Activated effector memory CD4-positive, alpha-beta T cell treated with anti-CD3 and anti-CD28 coated beads, Interleukin-2, amount 50 U/mL, for 16 hours (primary cell): ENCODE results near the gene ATP10A.
A peak's percentile ranks its signal among the peaks of the same experiment; 100 is the strongest.
"Not testable (repeated sequence)": the region's sequence is repeated elsewhere in the genome, so short reads cannot be mapped to it uniquely, and the experiment has no call there.

ENCODE experiments used
- DNase-seq: peaks from one replicate; pipeline ENCODE4 v3.0.0-alpha.2; 2020

Gene ATP10A

DNA sequence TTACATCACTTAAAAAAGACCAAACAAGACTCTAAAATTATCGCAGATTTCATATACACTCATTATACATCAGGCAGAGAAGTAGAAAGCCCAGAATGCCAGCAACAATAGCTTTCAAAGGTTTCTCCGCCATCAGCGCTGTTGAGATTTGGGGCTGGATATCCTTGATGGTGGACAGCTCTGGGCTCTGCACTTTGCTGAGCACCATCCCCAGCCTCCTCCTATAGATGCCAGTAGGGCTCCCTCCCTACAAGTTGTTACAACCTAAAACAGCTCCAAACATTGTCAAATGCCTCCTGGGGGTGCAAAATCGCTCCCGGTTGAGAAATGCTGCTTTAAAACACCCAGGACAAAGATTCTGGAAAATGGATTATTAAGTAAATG is 73.5 kb downstream of the ATP10A start:
- peak; percentile 31 for DNase-seq

GRCh38 chr15:25789211-25789610 is 73.9 kb downstream of the ATP10A start:
- DNase-seq, result no peak

DNA sequence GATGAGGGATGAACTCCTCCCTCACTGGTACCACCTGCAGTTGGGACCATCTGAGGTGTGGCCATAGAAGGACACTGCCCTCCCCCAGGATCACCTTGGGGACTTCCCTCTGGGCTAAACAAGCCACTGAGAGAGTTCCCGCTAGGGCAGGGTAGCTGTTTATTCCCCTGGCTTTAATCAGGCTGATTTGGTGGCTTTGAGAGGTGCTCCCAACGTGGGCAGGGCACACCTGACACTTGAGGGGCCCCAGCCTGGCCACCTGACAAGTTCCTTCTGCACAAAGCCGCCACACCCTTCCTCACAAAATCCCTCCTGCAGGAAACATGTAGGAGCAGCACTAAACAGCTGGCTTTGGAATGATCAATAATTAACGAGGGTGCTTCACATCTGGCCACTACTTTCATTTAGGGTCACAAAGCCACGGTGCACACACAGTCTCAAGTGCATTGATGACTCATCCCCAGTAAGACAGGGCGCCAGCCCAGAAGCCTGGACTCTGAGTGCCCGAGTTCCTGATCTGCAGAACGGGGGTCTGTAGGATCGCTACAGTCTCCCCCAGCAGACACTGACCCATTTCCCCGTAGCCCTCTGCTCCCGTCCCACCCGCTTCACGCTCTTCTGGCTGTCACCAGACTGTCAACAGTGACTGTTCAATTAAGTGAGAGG is 75.1 kb downstream of the ATP10A start:
- DNase-seq, result no peak

DNA sequence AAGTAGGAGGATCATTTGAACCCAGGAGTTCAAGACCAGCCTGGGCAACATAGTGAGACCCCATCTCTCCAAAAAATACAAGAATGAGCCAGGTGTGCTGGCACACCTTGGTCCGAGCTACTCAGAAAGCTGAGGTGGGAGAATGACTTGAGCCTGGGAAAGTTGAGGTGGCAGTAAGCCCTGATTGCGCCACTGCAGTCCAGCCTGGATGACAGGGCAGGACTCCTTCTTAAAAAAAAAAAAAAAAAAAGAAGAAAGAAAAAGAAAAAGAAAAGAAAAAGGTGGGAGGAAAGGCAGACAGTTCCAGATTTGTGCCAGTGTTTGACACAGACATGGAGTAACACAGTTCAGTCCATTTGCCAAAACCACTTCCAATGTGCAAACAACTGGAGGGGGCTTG is 75.7 kb downstream of the ATP10A start:
- no peak for DNase-seq

GRCh38 chr15:25786040-25786439 is 77.1 kb downstream of the ATP10A start:
- no peak for DNase-seq

DNA sequence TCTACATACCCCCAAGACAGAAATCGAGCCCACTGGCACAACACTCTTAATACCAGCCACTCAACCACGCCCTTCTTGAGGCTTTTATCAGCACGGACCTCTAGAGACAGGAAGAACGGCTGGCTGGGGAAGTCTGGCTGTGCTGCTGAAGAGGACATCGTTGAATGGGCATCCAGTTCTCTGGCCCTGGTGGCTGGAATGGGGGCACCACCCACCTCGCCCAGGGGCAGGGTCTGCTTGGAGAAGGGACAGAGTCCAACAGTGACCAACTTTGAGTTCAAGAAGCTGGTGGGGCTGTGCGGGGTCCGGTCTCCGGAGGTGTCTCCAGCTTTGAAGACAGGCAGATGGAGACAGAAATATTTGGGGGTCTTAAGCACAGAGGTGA is 77.5 kb downstream of the ATP10A start:
- no peak for DNase-seq

DNA sequence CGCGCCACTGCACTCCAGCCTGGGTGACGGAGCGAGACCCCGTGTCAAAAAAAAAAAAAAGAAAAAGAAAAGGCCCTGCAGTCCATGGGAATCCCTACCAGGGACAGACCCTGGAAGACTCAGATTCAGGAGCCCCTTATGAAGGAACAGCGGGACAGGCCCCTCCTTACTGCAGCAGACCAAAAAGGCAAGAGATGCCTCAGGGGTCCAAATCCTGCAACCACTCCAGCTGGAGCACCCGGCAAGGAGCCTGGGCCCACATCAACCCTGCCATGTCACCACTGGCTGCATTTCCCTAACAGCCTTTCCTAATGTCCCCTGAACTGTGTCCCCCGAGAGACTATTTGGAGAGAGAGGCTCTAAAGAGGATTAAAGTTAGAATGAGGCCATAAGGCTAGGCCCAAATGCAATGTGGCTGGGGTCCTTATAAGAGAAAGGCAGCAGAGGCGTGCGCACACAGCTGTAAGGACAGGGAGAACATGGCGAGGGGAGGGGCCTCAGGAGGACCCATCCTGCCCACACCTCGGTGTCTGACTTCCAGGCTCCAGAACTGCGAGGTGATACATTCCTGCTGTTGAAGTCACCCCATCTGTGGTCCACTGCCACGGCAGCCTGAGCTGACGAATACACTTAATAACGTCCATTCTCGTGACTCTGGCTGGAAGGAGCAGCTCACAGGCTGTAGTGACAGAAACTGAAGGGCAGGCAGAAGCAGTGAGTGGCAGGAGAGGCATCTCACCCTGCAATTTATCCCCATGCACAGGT is 78.1 kb downstream of the ATP10A start:
- DNase-seq, result peak; percentile 38

DNA sequence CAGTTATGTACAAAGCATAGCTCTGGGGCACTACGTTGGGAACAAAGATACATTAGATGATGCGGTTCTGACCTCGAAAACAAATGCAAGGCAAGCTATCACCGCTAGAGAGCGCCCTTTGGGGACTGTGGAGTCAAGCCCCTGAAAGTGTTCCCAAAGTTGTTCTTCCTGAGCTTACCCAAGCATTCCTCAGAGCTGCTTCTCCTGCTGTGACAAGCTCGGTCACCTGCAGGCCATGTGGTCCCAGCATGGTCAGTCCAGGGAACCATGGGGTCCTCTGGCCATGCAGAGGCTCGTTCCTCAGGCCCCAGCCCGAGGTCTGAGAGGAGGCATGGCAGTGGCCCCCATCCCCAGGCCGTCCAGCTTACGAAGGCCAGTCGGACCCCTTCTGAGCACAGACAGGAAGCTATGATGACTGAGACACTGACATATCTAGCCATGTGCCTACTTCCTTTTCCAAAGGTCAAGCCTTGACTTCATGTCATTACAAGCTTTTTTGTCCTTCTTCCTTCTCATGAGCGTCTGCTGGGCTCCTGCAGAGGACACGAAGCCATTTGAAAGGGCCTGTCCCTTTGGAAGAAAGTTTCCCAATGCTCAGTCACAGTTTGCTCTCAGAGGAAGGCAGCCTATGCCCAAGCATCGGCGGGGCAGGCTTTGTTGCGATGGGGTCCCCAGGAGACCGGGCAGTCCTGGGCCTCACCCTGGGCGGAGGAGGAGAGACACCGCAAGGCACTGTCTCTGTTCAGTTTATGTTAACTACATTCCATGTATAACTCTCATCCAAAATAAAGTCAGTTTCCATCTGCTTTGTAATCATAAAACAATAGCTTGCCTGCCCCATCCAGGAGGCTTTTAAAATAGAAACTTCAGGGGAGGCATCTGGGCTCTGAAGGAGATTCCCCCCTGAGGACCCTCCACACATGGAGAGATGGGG is 79.3 kb downstream of the ATP10A start:
- peak; percentile 72 for DNase-seq

DNA sequence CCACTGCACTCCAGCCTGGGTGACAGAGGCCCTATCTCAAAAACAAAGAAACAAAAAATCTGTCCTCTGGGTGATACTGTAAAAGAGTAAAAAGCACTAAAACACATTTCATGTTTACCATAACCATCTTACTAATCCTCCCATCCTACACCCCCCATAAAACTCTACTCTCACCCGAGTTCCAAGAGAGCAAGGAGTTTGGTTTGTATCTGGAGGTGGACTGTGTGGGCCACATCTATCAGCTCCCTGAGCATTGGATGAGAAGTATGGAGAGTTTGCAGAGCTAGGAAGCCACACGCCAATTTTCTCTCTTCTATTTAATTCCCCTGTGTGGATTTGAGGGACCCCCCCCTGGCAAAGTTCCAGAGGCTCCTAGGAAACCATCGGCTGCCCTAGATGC is 80.0 kb downstream of the ATP10A start:
- no peak for DNase-seq

- DNase-seq, result peak; percentile 56
Measured at GRCh38 chr15:25780479-25781255, 82.5 kb downstream of the ATP10A start.

DNA sequence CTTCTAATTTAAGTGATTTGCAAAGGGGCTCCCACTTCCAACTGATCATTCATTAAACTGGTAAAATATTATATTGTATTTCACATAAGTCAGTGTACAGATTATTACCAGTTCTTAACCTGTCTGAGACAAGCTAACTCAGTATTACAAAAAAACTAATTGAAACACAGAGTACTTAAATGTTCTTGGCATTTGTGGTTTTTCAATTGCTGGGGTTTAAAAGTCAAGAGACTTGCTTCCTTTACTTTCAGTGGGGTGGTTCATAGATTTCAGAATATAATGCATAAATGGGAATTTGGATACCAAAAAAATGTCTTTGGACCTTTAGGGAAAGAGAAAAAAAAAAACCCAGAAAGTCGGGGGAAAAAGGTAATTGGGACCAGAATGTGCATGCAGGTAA is 85.0 kb downstream of the ATP10A start:
- no peak for DNase-seq

DNA sequence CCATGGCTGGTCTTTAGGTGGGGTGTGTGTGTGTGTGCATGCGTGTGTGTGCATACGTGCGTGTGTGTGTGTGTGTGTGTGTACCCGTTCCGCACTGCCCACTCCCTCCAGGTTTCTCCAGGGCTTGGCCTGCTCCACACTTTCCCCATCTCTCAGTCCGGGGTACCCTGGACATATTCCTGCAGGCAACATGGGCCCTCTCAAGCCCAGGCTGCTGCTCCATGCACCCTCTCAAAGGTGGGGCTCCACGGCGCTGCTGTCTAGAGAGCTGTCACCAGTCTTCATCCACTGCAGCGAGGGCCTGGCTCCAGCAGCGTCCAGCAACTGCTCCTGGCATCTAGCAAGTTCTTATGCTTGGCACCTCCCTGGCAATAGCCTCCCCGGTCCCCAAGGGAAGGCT is 86.1 kb downstream of the ATP10A start:
- no peak for DNase-seq

- DNase-seq, result no peak
Measured at GRCh38 chr15:25776071-25776746, 86.9 kb downstream of the ATP10A start.

- DNase-seq, result no peak
Measured at GRCh38 chr15:25775317-25775912, 87.7 kb downstream of the ATP10A start.

- no peak for DNase-seq
Measured at GRCh38 chr15:25774871-25775270, 88.3 kb downstream of the ATP10A start.

DNA sequence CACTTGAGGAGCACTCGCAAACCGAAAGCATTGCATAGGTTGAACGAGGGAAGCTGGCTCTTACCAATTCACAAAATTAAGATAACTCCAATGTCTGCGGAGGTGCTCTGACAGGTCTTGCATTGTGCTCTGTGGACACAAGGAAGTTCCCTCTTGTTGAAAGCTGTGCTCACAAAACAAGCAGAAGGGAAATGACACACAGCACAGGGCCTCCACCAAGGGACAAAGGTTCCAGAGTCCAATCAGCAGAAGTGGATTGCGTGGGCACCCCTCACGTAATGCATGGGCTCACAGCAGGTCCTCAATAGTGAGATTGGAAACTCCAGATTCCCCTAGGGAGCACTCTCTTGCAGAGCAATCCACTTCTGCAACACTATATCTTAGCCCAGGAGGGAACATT is 89.9 kb downstream of the ATP10A start:
- DNase-seq, result no peak

GRCh38 chr15:25772500-25772899 is 90.6 kb downstream of the ATP10A start:
- DNase-seq, result no peak

DNA sequence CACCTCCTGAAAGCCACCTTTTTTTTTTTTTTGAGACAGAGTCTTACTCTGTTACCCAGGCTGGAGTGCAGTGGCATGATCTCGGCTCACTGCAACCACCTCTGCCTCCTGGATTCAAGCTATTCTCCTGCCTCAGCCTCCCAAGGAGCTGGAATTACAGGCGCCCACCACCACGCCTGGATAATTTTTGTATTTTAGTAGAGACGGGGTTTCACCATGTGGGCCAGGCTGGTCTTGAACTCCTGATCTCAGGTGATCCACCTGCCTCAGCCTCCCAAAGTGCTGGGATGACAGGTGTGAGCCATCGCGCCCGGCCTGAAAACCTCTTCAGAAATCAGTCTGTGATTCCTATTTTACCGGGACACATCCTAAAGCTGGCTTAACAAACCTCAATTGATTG is 91.4 kb downstream of the ATP10A start:
- not testable (repeated sequence) for DNase-seq

GRCh38 chr15:25771338-25771706 is 91.8 kb downstream of the ATP10A start:
- no peak for DNase-seq

GRCh38 chr15:25770618-25771337 is 92.3 kb downstream of the ATP10A start:
- DNase-seq, result no peak

- DNase-seq, result no peak
Measured at GRCh38 chr15:25770031-25770430, 93.1 kb downstream of the ATP10A start.
